ENCODE data around the gene G0S2.

Gene G0S2

GRCh38 chr1:209674957-209675564 is at the start of gene G0S2:
TSS of gene G0S2 (plus strand) at chr1:209675412. CDS start at chr1:209675685, 273 bp downstream.
- no peak for DNase-seq

GRCh38 chr1:209625791-209626285 is 49.4 kb upstream of the G0S2 start:
- peak; percentile 20 for DNase-seq

GRCh38 chr1:209626346-209627026 is 48.7 kb upstream of the G0S2 start:
- no peak for DNase-seq

GRCh38 chr1:209627027-209627731 is 48.0 kb upstream of the G0S2 start:
- no peak for DNase-seq

- DNase-seq = peak; percentile 86
Observed at GRCh38 chr1:209627732-209628196, 47.4 kb upstream of the G0S2 start.

GRCh38 chr1:209628618-209629299 is 46.5 kb upstream of the G0S2 start:
- no peak for DNase-seq

- no peak for DNase-seq
Observed at GRCh38 chr1:209629621-209630382, 45.4 kb upstream of the G0S2 start.

GRCh38 chr1:209630383-209631225 is 44.6 kb upstream of the G0S2 start:
- DNase-seq = no peak

GRCh38 chr1:209633335-209633997 is 41.7 kb upstream of the G0S2 start:
- no peak for DNase-seq

GRCh38 chr1:209634005-209634737 is 41.0 kb upstream of the G0S2 start:
- no peak for DNase-seq

- DNase-seq = no peak
Observed at GRCh38 chr1:209635850-209636249, 39.4 kb upstream of the G0S2 start.

- no peak for DNase-seq
Observed at GRCh38 chr1:209641832-209642172, 33.4 kb upstream of the G0S2 start.

- DNase-seq = no peak
Observed at GRCh38 chr1:209642816-209643215, 32.4 kb upstream of the G0S2 start.

GRCh38 chr1:209643285-209644020 is 31.8 kb upstream of the G0S2 start:
- DNase-seq = no peak

GRCh38 chr1:209645574-209646452 is 29.4 kb upstream of the G0S2 start:
- no peak for DNase-seq

GRCh38 chr1:209646558-209646957 is 28.7 kb upstream of the G0S2 start:
- DNase-seq = no peak

- DNase-seq = no peak
Observed at GRCh38 chr1:209647156-209647555, 28.1 kb upstream of the G0S2 start.

- no peak for DNase-seq
Observed at GRCh38 chr1:209648346-209648745, 26.9 kb upstream of the G0S2 start.

Data from NCI-H1694 (cell line).